Measurements from ENCODE around the gene SUN3.
A peak's percentile ranks its signal among the peaks of the same experiment; 100 is the strongest.

The SUN3 gene

GRCh38 chr7:47973739-47974138, 55.2 kb downstream of the SUN3 start:
- DNase-seq = no peak

DNA sequence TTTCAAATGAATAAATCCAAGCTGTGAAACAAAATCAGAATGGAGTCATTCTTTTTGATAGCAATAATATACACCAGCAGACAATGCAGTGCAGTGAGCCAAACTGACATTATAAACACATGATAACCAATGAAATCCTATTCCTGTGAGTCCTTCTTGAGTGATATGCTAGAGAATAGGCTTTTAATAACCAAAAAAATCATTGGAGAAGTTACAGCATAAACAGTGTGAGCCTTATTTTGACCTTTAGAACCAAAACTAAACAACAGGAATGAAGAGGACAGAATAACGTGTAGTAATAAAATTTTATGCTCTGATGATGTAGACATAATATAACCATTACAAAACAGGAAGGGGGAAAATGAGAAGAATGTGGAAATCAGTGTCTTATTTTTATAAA, 58.1 kb downstream of the SUN3 start:
- no peak for DNase-seq

GRCh38 chr7:47968847-47969774, 59.8 kb downstream of the SUN3 start:
- peak; percentile 28 for DNase-seq

GRCh38 chr7:47967708-47968107, 61.2 kb downstream of the SUN3 start:
- DNase-seq = no peak

GRCh38 chr7:47967123-47967522, 61.8 kb downstream of the SUN3 start:
- no peak for DNase-seq

GRCh38 chr7:47965456-47965855, 63.5 kb downstream of the SUN3 start:
- no peak for DNase-seq

DNA sequence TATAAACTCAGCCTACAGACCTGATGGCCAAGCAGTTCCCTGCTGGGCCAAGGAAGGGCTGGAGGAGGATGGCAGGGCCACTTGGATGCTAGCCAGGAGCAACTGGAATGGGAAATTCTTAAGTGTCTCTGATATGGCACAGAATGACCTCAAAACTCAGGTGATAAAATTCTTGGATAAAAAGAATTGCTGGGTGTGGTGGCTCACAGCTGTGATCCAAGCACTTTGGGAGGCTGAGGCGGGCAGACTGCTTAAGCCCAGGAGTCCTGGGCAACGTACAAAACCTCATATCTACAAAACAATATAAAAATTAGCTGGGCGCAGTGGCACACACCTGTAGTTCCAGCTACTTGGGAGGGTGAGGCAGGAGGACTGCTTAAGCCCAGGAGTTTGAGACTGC, 66.6 kb downstream of the SUN3 start:
- DNase-seq = no peak

- no peak for DNase-seq
Observed at GRCh38 chr7:47957156-47957555, 71.8 kb downstream of the SUN3 start.

DNA sequence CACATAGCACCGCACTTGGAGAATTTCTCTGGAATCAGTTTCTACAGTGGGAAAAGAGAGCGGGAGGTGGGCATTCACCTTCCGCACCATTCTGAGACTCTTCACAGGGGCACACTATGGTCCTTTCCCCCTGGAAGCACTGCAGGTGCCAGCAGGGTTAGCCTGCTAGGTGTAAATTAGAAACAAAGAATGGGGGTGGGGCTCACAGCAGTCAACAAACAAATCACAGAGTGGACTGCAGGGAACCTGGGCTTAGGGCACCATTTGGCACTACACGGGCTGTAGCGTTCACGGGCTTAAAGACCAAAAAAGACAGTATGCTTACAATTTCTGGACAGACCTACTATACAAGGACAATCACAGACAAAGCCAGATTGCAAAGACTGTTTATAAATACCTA, 72.7 kb downstream of the SUN3 start:
- DNase-seq = no peak

DNA sequence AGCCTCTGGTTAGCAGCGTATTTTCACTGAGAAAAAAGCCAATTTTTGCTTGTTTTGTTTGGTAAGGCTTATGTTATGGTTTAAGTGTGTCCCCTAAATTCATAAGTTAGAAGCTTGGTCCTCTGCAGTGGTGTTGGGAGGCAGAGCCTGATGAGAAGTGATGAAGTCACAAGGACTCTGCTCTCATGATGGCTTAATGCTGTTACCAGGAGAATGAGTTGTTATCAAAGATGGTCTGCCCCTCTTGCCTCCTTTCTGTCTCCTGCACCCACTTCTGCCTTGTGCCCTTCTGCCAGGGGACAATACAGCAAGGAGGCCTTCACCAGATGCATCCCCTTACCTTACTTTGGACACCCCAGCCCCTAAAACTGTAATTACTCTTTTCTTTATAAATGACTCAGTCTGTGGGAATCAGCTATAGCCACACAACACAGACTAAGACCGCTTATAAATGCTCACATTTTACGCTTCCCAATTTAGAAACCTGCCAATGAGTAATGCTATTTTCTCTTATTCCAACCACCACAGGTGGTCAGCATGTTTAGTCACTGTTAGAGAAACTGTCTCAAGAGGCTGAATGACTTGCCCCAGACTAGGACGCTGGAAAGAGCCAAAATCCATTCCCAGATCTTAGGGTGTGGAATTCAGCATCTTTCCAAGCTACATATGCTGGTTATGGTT, 74.5 kb downstream of the SUN3 start:
- no peak for DNase-seq

DNA sequence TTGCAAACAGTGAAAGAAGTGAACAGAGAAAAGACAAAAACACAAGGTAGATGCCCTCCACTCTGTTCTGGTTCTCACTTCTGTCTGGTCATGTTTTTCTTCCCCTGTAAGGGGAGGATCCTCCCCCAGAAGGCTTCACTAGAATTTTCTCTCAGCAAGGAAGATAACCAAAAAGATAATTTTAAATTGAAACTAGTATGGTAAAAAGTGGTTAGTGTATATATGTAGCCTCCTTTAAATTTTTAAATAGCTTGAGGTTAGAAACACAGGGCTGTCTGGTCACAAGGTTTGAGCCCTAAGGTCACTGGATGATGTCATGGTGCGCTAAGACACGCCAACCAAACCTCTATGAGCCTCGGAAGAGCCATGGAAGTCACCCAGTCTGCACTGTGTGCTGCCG, 75.1 kb downstream of the SUN3 start:
- DNase-seq = no peak

DNA sequence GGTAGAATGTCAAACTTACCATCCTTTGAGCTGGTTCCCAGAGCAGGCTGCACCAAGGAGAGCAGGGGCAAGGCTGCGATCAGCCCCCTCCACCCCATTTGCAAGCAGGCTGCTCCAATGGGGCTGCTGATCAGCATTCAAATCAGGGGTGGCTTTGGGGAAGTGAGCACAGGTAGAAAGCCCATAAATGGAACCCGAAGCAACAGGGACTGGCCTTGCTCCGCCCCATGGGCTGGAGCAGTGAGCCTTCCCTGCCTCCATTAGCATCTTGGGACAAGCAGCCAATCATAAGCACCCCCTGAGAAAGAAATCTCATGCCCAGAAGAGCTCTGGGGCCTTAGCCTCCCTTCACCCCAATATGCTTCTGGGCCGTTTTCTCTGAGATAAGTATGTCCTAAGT, 76.7 kb downstream of the SUN3 start:
- no peak for DNase-seq

DNA sequence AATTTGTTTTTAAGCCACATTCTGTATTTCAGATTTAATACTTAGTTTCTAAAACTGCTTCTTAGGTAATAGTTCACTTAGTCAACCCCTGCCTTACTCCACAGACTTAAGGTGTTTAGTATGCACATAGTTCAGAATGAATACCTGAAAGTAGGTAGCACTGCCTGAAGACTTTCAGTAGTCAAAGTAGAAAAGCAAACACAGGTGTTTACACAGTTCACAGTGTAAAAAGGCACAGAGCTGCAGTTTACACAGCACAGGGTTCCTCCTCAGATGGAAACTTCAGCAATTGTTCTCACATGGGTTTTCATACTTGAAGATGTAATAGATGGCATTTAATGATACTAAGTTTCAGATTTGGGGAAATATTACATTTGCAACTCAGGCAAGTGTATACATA, 77.5 kb downstream of the SUN3 start:
- no peak for DNase-seq

GRCh38 chr7:47950714-47951113, 78.2 kb downstream of the SUN3 start:
- no peak for DNase-seq

DNA sequence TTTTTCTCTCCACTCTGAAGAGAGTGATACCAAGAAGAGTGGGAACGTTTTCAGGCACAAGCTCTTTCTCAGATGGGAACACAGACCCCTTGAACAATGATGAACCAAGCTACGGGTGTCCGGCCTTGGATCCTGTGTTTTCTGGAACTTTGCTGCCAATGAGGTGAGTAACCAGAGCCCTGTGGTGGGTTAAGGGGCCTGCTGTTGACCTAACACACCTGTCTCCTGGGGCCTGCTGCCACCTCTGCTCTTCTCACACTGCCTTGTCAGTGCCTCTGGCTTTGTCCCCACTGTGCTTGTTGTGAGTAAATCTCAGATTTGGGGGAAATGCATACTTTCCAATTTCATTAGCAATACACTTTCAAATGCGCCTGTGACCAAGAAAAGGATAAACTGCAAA, 79.2 kb downstream of the SUN3 start:
- DNase-seq = no peak

DNA sequence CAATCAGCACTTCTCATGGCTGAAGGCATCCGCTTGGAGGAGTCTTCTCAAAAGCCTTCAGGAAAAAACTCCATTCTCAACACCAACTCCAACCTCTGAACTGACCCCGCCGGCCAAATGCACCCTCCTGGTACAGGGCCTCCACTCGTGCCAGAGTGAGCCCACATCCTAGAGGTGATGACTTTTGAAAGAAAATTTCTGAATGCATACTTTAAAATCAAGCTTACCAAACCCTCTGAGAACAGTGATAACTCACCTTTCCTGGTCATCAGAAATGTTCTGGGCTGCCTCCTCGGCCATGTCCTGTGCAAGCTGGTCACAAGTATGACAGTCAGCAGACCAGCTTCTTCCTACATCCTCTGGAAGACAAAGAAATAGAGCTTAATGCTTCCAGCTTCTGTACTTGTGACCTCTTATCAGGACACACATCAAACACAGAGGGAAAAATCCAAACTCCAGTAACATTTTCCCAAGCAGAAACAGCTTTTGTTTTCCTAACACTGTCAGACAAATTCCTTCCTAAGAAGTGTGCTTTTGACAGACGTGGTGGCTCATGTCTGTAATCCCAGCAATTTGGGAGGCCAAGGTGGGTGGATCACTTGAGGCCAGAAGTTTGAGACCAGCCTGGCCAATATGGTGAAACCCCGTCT, 80.6 kb downstream of the SUN3 start, which contains the start of gene PKD1L1:
TSS of gene PKD1L1 (minus strand) at position 326 of the 650 bp plus-strand sequence. CDS start at position 300, 26 bp downstream.
- no peak for DNase-seq

GRCh38 chr7:47947355-47947749, 81.6 kb downstream of the SUN3 start:
- DNase-seq = no peak

GRCh38 chr7:47946581-47947354, 82.1 kb downstream of the SUN3 start:
- no peak for DNase-seq

- DNase-seq = peak; percentile 43
Observed at GRCh38 chr7:47945261-47946015, 83.5 kb downstream of the SUN3 start.

GRCh38 chr7:47944536-47945260, 84.2 kb downstream of the SUN3 start:
- DNase-seq = no peak
